DND-41 (cell line): ENCODE data around the gene MACIR.
A peak's percentile ranks its signal among the peaks of the same experiment; 100 is the strongest.

Experiments
- ATAC-seq: fragments of 200-7000 bp; cut with Tn5 transposase; 3 replicates; pipeline ENCODE4 v1.9.1; 2021; ENCODE audit warnings: low read depth; ENCODE audit not compliant: insufficient read depth
- DNase-seq: peaks from one replicate; pipeline ENCODE4 v3.0.0-alpha.2; 2020
- H2AFZ ChIP-seq: 2 replicates; pipeline ENCODE4 v1.6.0; 2012; ENCODE audit warnings: low read depth, low read length
- H3K27ac ChIP-seq: 2 replicates; pipeline ENCODE4 v1.5.1; 2012; ENCODE audit warnings: low read length, inconsistent platforms
- H3K27me3 ChIP-seq: fragments of 200-600 bp; sonication (generic); 2 replicates; pipeline ENCODE4 v1.6.0; 2012; ENCODE audit warnings: low read length, mild to moderate bottlenecking, inconsistent platforms; ENCODE audit not compliant: insufficient read depth, poor library complexity
- H3K36me3 ChIP-seq: 2 replicates; pipeline ENCODE4 v1.5.1; 2012; ENCODE audit warnings: low read length, inconsistent platforms; ENCODE audit not compliant: insufficient read depth
- H3K4me1 ChIP-seq: 2 replicates; pipeline ENCODE4 v1.5.1; 2012; ENCODE audit warnings: mild to moderate bottlenecking, low read length; ENCODE audit not compliant: insufficient read depth
- H3K4me2 ChIP-seq: 2 replicates; pipeline ENCODE4 v1.6.0; 2012; ENCODE audit warnings: mild to moderate bottlenecking, moderate library complexity, low read length, inconsistent platforms; ENCODE audit not compliant: insufficient read depth
- H3K4me3 ChIP-seq, 2 experiments: fragments of 200-600 bp in 1 of 2; shearing (Covaris generic) in 1 of 2; 2 replicates each; pipeline ENCODE4 v1.5.1; 2012 to 2016; ENCODE audit warnings: inconsistent platforms in 2 of 2, low read length in 2 of 2, mild to moderate bottlenecking in 2 of 2, low read depth in 1 of 2, moderate library complexity in 1 of 2
- H3K79me2 ChIP-seq: 2 replicates; pipeline ENCODE4 v1.6.0; 2012; ENCODE audit warnings: low read length, inconsistent platforms; ENCODE audit not compliant: insufficient read depth
- H3K9ac ChIP-seq: 2 replicates; pipeline ENCODE4 v1.6.0; 2012; ENCODE audit warnings: low read depth, mild to moderate bottlenecking, inconsistent platforms, low read length, moderate library complexity
- H3K9me3 ChIP-seq: 2 replicates; pipeline ENCODE4 v1.5.1; 2012; ENCODE audit warnings: low read length, moderate library complexity, mild to moderate bottlenecking, inconsistent platforms; ENCODE audit not compliant: insufficient read depth, severe bottlenecking
- H4K20me1 ChIP-seq: 2 replicates; pipeline ENCODE4 v1.6.0; 2012; ENCODE audit warnings: low read length; ENCODE audit not compliant: insufficient read depth
- CTCF ChIP-seq: IDR thresholded peaks from 2 replicates; pipeline ENCODE4 v1.5.1; 2012; ENCODE audit warnings: borderline replicate concordance, low read length, moderate library complexity, mild to moderate bottlenecking; ENCODE audit not compliant: poor library complexity, severe bottlenecking; ENCODE audit errors: extremely low read depth
- EZH2 ChIP-seq: IDR thresholded peaks from 3 replicates; pipeline ENCODE4 v1.6.1; 2012; ENCODE audit warnings: borderline replicate concordance, low read depth, mild to moderate bottlenecking, moderate library complexity, low read length, inconsistent platforms; ENCODE audit not compliant: severe bottlenecking

The MACIR gene

GRCh38 chr5:103259705-103260355 lies 1.3 kb downstream of the MACIR start:
- Histone ChIP-seq H3K4me1 (peaks cover 43% of the 10 kb centered on the region), H2AFZ (peak overlapping the region; percentile 90), H3K27ac (peak overlapping the region; percentile 93), H4K20me1 (peaks cover 25% of the 10 kb centered on the region; the same call in 1 of the 2 replicates), H3K79me2 (peaks cover 62% of the 10 kb centered on the region), H3K27me3 (no peaks in the 10 kb centered on the region), H3K9me3 (no peaks in the 10 kb centered on the region), H3K4me3 (peak overlapping the region; percentile 84 to 88), H3K4me2 (peak overlapping the region; percentile 85), H3K9ac (peak overlapping the region; percentile 96), H3K36me3 (no peaks in the 10 kb centered on the region; the same call in 1 of the 2 replicates)
- no peak for ATAC-seq
- TF ChIP-seq EZH2 = no peak
- peak; percentile 7 for TF ChIP-seq CTCF
- DNase-seq = no peak

- Histone ChIP-seq H3K36me3 (peaks cover 3% of the 10 kb centered on the region; the same call in 1 of the 2 replicates), H3K4me3 (peak overlapping the region in 1 of 2 experiments; percentile 88; a peak in 1 of 4 replicates), H3K27ac (no peak overlapping the region), H3K4me1 (peaks cover 45% of the 10 kb centered on the region), H3K79me2 (peaks cover 73% of the 10 kb centered on the region), H3K27me3 (no peaks in the 10 kb centered on the region), H3K9ac (0 out of 2 replicates have a peak overlapping the region, but pooled peaks have one; percentile 1), H3K9me3 (no peaks in the 10 kb centered on the region), H4K20me1 (peaks cover 32% of the 10 kb centered on the region; the same call in 1 of the 2 replicates), H2AFZ (no peak overlapping the region), H3K4me2 (peak overlapping the region; percentile 85)
- DNase-seq (no peak), ATAC-seq (no peak)
- TF ChIP-seq CTCF = no peak
- TF ChIP-seq EZH2 = no peak
These were observed 2.4 kb downstream of the MACIR start for GRCh38 chr5:103260951-103261350.

GRCh38 chr5:103262422-103262871 lies 3.9 kb downstream of the MACIR start:
- Histone ChIP-seq H3K36me3 (peaks cover 14% of the 10 kb centered on the region), H3K79me2 (peaks cover 88% of the 10 kb centered on the region), H2AFZ (no peak overlapping the region), H3K4me3 (0 out of 4 replicates have a peak overlapping the region, but pooled peaks of 1 of the 2 experiments have one; percentile 7), H3K4me1 (peaks cover 44% of the 10 kb centered on the region), H3K27ac (no peak overlapping the region), H3K9me3 (no peaks in the 10 kb centered on the region), H4K20me1 (peaks cover 32% of the 10 kb centered on the region; the same call in 1 of the 2 replicates), H3K9ac (no peak overlapping the region), H3K4me2 (peak overlapping the region; percentile 85), H3K27me3 (no peaks in the 10 kb centered on the region)
- TF ChIP-seq EZH2 = no peak
- no peak for TF ChIP-seq CTCF
- ATAC-seq (no peak), DNase-seq (no peak)
